Anterior cingulate cortex (tissue), 58 donors: ENCODE measurements around the gene ISG20.
A peak's percentile ranks its signal among the peaks of the same experiment; 100 is the strongest.

ENCODE experiments used
- DNase-seq, 58 donors: peaks; one replicate each; lab custom pipeline; 2025; lab: John Stamatoyannopoulos, UW

ISG20 gene

DNA sequence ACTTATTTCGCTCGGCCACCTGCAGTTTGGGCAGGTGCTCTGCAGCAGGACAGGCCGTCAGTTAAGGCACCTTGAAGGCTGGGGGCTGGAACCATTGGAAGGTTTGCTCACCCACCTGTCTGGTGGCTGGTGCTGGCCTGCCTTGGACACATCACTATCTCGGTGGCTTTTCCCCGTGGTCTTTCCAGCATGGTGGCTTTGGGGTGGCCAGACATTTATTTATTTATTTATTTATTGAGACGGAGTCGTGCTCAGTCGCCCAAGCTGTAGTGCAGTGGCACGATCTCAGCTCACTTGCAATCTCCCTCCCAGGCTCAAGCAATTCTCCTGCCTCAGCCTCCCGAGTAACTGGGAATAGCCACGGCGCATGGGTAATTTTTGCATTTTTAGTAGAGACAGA is 11.7 kb downstream of the ISG20 start:
- no peak for DNase-seq

DNA sequence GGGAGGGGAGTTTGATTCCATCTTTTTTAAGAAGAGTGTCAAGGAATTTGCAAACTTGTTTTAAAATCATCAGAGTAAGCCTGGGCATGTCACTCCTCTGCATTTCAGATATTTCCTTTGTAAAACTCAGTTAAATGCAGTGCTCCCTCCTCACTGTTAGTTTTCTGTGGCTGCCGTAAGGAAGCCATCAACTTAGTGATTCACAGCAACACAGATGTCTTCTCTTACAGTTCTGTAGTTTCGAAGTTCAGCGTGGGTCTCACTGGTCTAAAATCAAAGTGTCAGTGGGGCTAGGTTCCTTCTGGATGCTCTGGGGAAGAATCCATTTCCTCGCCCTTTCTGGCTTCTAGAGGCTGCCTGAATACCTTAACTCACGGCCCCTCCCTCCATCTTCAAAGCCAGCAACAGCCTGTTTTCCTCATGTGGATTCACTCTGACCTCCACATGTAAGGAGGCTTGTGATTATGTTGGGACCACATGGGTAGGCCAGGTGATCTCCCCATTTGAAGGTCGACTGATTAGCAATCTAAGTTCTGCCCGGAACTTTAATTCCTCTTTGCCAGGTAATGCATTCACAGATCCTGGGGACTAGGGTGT is 12.4 kb downstream of the ISG20 start:
- DNase-seq: no peak

DNA sequence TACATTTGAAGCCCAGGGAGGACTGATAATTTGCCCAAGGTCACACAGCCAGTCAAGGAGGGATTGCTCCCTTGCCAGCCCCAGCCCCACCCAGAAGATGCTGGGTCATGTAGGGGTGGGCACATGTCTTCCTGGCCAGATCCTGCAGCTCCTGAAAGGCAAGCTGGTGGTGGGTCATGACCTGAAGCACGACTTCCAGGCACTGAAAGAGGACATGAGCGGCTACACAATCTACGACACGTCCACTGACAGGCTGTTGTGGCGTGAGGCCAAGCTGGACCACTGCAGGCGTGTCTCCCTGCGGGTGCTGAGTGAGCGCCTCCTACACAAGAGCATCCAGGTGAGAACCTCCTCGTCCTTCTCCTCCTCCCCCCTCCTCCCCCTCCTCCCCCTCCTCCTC is 13.2 kb downstream of the ISG20 start:
- no peak for DNase-seq

DNA sequence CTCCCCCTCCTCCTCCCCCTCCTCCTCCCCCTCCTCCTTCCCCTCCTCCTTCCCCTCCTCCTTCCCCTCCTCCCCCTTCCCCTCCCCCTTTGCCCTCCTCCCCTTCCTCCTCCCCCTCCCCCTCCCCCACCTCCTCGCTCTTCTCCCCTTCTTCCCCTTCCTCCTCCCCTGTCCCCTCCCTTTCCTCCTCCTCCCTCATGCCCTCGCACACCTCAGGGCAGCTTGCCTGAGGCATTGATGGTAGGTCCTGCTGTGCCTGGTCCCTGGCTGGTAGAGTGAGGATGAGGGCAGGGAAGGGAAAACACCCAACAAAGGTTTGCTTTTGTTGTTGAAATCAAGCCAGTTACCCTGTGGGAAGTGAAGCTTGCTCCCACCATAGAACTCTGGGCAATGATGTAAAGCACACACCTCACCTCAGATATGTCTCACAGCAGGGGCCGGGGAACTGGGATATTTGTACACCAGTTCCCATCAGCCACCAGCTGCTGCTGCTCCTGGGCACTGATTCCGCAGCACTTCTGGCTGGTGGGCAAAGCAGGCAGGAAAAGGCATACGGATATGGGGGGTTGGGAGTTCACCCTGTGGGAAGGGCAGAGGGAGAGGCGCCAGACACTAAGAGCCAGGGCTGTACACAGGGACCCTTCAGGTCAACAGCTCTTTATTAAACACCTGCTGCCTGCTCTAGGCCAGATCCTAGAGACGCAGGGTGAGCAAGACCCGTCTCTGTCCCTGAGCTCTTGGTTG is 13.8 kb downstream of the ISG20 start:
- DNase-seq: no peak

DNA sequence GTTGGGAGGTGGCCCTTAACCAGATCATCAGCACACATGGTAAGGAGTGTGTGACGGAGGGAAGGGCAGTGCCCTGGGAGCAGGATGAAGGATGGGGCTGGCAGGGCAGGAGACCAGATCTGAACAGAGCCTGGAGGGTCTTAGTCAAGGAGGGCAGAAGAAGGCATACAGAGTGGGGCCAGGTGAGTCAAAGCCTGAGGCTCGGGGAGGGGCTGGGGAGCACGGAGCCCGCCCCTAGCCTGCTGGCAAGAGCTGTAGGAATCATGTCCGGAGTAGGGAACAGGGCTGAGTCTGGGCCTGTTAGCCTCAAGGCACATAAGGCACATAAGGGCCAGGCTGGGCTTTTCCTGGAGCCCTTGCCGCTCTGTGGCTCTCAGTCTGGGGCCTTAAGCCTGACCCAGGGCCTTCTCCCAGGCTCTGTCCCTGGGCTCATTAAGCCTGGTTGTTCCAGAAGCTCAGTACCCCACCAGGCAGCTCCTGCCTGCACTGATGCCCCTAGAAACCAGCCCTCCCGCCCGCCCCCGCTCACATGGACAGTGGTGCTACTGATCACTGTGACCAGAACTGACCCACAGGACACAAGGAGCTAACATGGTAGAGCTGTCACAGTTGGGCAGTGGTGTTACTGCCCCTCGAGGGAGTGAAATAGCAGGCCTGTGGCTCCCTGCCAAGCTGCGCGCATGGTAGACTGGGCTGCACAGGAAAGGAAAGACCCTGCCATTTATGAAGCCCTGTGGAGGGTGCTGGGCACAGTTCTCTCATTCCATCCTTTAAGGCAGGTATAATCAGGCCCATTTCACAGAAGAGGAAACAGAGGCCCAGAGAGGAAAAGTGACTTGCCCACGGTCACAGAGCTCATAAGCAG is 14.6 kb downstream of the ISG20 start:
- DNase-seq: no peak

DNA sequence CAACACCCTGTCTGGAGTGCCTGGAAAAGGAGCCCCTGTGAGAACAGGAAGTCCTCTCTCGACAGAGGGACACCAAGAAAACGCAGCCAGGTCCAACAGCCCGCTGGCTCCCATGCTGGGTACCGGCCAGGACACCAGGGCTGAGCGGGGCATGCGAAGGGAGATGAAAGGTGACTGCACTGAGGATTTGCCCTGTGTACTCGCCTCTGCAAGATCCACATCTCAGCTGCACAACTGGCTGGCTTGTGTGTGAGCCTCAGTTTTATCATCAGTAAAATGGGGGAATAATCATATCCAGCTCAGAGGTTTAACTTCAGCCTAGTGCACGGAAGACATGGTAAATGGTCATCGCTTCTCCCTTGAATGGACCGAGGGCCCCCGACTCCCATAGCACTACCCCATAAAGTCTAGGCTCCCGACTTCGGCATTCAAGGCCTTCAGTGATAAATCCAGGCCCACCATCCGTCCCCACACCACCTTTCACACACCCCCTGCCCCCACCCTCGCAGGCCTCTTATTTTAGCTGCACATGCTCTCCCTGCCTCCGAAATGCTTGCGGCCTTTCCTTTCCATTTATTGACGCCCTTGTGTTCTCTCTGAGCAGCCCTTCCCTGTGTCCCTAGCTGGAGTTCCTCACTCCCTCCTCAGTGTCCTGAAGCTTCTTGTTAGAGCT is 15.8 kb downstream of the ISG20 start:
- no peak for DNase-seq

DNA sequence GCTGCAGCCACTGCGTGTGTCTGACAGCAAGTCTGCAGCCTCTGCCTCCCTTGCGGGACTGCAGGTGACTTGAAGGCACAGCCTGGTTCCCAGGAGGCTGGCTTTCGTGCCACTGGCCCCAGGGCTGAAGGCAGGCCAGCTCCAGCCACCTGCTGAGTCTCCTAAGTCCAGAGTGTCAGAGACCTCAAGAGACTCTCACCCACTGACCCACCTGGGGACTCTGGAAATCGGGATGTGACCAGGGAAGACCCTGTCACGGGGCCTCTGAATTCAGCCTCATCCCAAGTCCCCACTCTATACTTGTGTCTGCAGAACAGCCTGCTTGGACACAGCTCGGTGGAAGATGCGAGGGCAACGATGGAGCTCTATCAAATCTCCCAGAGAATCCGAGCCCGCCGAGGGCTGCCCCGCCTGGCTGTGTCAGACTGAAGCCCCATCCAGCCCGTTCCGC is 16.3 kb downstream of the ISG20 start:
- no peak for DNase-seq

DNA sequence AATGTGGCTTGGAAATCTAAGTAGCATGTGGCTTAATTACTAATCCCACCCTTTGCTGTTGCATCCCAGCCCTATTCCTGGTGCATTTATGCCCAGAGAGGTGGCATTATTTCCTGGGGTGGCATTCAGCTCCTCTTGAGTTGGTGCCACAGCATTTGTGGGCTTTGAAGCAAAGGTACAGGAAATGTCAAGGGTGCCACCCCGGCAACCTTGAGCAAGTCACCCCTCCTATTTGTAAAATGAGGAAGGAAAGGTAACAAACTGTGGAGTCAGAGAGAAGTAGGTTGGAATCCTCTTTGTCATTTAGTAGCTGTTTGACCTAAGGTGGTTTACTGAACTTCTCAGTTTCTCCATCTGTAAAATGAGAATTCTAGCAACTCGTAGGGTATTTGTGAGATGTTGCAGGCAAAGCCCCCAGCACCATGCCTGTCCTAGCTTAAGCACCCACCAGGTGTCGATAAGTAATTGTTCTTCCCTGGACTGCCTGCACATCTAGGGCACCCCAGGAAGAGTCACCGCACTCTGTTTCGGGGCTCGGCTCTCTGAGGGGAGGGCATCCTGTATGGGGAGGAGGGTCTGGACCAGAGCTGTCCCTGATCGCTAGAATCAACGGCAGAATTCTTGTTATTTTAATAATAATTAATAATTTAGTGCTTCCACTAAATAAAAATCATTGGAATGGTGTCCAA is 17.1 kb downstream of the ISG20 start:
- no peak for DNase-seq

DNA sequence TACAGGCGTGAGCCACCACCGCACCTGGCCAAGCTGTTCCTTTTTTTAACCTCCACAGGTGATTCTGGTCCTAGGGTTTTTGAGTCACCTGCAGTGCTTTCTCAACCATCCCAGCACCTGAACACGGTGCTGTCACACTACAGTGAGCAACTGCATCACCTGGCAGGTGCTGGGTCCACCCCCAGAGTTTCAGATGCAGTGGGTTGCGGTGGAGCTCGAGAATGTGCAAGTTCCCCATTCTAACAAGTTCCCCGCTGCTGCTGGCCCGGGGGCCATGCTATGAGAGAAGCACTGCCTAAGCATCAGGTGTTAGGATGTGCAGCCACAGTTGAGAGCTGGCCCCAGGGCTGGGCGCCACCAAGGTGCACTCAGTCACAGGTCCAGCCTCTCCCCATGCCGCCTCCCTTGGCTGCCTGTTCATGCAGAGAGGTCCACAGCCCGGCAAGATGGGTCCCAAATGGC is 18.0 kb downstream of the ISG20 start:
- DNase-seq: no peak

DNA sequence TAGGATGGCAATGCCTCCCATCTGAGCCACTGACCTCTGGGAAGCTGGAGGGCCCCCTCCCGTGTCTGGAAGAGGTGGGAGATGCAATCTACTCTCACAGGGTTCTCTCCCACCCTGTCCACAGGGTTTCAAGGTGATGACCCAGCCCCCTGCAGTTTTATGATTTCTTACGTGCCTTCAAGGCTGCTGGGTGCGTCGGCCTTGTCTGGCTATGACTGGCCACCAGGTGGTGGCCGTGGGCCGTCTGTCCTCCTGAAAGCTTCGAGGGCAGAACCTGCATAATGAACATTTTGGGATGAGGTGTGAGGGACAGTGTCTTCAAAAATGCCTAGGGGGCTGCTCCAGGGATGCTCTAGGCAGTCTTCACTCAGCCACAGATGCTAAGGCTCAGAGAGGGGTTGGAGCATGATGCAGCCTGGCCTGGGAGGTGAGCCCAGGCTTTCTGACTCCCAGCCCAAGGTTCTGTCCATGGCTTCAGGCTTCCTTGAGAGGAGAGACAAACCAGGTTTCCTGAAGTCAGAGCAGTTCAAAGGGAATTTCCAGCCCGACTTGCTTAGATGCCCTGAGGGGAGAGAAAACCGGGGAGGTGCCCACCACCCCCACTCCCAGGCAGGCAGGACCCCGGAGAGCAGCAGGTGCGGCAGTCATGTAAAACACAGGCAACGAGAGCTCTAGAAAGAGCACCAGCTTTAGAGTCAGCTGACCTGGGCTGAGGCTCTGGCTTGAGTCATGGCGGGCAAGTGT is 18.7 kb downstream of the ISG20 start:
- peak in 29 of 58 donors; percentile 9 to 51 (median 26) for DNase-seq

DNA sequence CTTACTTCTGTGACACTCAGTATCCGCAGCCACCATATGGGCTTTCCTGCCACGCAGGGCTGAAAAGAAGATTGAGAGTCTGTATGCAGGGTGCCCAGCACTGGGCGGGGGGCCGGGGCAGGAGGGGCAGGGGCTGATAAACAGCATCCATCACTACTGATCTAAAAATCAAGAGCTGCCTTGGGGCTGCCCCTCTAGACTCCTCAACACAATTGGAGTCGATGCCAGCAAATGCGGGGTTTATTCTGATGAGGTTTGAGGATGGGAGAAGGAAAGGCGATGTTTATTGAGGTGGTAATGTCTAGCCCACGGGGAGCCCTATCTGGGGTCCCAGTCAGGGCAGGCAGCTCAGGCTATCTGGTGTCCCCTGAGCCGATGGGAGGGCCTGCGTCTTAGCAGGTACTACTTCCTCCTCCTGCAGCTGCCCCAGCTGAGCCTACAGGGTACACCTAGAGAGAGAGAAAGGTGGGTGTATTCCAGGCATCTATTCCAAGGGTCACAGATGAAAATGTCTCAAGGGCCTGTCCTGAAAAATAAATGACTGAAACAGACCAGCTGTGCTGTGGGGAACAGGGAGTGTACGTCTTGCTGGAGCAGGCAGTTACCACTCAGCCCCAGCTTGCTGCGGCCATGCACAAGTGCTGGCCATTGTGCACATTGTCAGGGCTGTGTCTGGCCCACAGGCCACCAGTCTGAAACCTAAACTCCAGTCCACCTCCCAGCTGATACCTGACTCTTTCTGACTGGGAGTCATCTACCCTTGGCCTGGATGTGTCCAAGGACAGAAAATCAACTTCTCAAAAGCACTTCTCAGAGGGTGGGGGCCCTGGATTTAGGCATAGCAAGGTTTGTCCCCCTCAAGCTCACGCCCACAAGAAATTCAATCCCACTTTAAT is 19.5 kb downstream of the ISG20 start:
- DNase-seq: no peak

DNA sequence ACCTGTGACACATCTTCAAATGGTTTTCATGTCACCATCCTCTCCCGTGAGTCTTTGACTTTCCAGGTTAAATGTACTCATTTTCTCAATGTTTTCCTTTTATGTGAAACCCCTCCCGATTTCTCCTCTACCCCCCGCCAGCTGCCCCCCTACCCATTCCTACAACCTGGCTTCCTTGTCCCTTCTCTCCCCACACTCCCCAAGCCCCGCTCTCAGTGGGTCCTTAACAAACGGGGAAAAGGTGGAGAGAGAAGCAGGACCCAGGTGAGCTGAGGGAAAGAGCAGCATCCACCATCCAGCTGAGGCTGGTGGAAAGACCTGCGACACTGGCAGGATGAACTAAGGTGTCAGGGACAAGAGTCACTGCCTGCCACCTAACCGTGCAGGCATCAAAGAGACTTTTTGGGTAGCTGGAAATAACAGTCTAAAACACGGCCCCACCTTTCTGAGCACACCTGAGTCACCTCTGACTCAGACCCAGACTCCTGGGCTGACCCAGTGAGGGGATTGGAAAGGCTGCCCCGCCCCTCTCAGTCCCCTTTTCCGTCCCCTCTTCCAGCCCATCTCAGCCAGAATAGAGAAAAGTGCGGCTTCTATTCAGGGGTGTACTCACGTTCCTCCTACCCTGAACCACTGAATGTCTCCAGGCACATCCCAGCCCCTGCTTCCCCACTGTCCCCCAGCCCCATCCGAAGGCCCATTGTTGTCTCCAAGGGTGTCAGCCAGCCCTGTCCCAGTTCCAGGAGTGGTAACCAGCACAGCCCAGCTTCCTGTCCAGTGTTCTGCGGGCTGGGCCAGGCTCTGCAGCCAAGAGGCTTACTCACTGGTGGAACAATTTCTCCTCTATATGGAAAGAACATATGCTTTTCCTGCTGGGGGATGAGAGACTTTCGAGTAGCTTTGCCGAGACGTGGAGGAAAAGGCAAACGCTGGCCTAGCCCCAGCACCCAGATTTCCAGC is 20.4 kb downstream of the ISG20 start:
- peak in 22 of 58 donors; percentile 14 to 68 (median 34) for DNase-seq

DNA sequence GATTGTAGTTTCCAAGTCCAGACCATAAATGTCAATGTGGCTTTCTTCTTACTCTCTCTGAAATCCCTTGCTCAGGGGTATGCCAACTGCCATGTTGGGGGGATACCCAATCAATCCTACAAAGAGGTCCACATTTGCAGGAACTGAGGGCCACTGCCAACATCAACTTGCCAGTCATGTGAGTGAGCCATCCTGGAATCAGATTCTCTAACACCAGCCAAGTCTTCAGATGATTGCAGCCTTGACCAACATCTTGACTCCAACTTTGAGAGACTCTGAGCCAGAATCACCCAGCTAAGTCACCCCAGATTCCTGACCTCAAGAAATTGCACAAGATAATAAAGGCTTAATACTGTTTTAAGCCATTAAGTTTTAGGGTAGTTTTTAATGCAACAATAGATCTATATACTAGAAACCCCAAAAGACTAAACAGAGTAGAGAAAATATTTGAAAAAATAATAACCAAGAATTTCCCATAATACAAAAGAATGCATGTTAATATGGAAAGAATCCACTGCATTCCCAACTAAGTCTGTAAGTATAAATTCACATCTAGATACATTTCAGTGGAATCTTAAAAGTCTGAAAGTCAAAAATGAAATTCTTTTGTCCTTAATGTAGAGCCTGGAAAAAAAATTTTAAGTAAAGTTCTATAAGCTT is 22.4 kb downstream of the ISG20 start:
- DNase-seq: no peak

DNA sequence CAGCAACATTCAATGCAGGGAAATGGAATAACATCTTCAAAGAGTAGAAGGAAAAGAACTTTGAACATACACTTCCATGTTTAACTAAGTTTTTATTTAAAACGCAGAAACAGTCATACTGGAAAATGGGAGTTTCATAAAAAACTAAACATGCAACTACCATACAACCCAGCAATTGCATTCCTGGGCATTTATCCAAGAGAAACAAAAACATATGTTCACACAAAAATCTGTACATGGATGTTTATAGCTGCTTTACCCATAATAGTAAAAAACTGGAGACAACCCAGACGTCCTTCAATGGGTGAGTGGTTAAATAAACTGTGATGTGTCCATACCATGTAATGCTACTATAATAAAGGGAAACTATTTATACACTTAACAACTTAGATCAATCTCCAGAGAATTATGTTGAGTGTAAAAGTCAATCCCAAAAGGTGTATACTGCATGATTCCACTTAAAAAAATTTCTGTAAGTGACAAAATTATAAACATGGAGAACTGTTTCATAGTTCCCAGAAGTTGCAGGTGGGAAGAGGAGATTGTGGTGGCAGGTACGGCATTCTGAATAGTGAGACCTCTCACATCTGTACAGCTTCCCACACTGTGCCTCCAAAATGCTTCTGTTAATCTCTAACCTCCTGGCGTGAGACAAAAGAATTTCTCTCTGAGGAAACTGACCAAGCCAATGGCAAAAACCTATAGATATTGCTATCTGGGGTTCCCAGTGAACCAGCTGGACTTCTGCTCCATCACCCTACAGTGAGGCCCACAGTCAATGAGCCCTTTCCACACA is 23.1 kb downstream of the ISG20 start:
- DNase-seq: no peak

DNA sequence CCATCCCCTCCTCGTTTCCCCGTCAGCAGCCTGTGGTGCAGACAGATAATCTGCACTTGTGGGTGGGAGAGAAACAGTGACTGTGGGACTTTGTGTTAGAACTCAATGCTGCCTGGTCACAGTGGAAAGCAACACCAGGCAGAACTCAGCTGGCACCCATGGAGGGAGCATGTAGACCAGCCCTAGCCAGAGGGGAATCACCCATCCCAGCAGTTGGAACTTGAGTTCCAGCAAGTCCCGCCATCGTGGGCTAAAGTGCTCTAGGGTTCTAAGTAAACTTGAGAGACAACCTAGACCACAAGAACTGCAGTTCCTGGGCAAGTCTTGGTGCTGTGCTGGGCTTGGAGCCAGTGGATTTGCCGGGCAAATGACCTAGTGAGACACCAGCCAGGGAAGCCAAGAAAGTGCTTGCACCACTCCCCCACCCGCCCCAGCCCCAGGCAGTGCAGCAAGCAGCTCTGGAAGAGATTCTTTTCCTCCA is 24.4 kb downstream of the ISG20 start:
- DNase-seq: no peak
